ENCODE data around the gene CRYL1. TPM values are rescaled to one million over a fixed set of nuclear protein-coding genes. Genes with fewer than 3 reads are reported as not detected.

Gene CRYL1
- total RNA-seq, 1 donor from 2014 or later = 8.7 TPM

DNA sequence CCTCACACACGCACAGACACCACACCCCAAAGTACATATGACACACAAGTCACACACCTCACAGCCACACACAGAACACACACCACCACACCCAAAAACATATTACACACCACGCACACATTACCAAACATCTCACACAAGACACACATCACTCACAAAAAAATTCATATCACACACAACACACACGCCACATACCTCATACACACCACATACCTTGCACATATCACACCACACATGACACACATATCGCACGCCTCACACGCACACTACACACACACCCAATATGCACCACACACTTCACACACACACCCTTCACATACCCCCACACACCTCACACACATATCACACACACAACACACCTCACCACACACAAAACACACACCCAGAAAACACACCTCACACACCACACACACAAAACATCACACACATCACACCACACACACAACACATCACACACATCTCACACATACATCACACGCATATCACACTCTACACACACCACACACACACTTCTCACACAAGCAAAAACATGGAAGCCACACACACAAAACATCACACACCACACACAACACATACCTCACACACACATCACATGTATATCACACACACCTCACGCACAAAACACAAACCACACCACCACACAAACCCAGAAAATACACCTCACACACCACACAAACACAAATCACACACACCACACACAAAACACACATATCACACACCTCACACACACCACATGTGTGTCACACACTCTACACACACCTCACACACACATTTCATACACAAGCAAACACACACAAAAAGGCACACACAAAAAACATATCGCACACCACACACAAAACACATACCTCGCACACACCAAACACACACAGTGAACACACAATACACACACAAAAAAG is 132.1 kb downstream of the CRYL1 start:
- intact Hi-C loops (cut with micrococcal nuclease) = no loop called here
- Mint-ChIP-seq H3K27me3 (ENCODE audit: low read depth) (no peaks in the 10 kb centered on the region), H3K9me3 (no peaks in the 10 kb centered on the region), H3K36me3 (ENCODE audit: low read depth) (no peaks in the 10 kb centered on the region), H3K27ac (no peak overlapping the region), H3K4me3 (ENCODE audit: low read depth) (no peak overlapping the region), H3K4me1 (ENCODE audit: low read depth) (peaks cover 1% of the 10 kb centered on the region)
- DNase-seq (ENCODE audit: low spot score) = no peak

- H3K4me3 Mint-ChIP-seq (ENCODE audit: low read depth) = no peak overlapping the region
- no peak for DNase-seq (ENCODE audit: low spot score)
- H3K36me3 Mint-ChIP-seq (ENCODE audit: low read depth) = no peaks in the 10 kb centered on the region
- H3K9me3 Mint-ChIP-seq = no peaks in the 10 kb centered on the region
- intact Hi-C loops (cut with micrococcal nuclease) = no loop called here
- H3K27me3 Mint-ChIP-seq (ENCODE audit: low read depth) = no peaks in the 10 kb centered on the region
- H3K27ac Mint-ChIP-seq = no peak overlapping the region
- H3K4me1 Mint-ChIP-seq (ENCODE audit: low read depth) = peaks cover 8% of the 10 kb centered on the region
Measured at GRCh38 chr13:20392530-20392929, 133.1 kb downstream of the CRYL1 start.

- no peaks in the 10 kb centered on the region for H3K36me3 Mint-ChIP-seq (ENCODE audit: low read depth)
- intact Hi-C loops (cut with micrococcal nuclease) = no loop called here
- H3K27me3 Mint-ChIP-seq (ENCODE audit: low read depth) = no peaks in the 10 kb centered on the region
- peaks cover 12% of the 10 kb centered on the region for H3K4me1 Mint-ChIP-seq (ENCODE audit: low read depth)
- H3K27ac Mint-ChIP-seq = no peak overlapping the region
- DNase-seq (ENCODE audit: low spot score) = no peak
- H3K9me3 Mint-ChIP-seq = no peaks in the 10 kb centered on the region
- H3K4me3 Mint-ChIP-seq (ENCODE audit: low read depth) = no peak overlapping the region
Measured at GRCh38 chr13:20391597-20392452, 133.8 kb downstream of the CRYL1 start.

GRCh38 chr13:20390526-20391175 is 135.0 kb downstream of the CRYL1 start:
- Mint-ChIP-seq H3K27ac (no peak overlapping the region), H3K4me1 (ENCODE audit: low read depth) (peaks cover 12% of the 10 kb centered on the region), H3K36me3 (ENCODE audit: low read depth) (no peaks in the 10 kb centered on the region), H3K27me3 (ENCODE audit: low read depth) (no peaks in the 10 kb centered on the region), H3K4me3 (ENCODE audit: low read depth) (no peak overlapping the region), H3K9me3 (no peaks in the 10 kb centered on the region)
- intact Hi-C loops (cut with micrococcal nuclease) = no loop called here
- DNase-seq (ENCODE audit: low spot score) = no peak

- no peak overlapping the region for H3K4me3 Mint-ChIP-seq (ENCODE audit: low read depth)
- no peaks in the 10 kb centered on the region for H3K27me3 Mint-ChIP-seq (ENCODE audit: low read depth)
- no peak overlapping the region for H3K27ac Mint-ChIP-seq
- intact Hi-C loops (cut with micrococcal nuclease) = no loop called here
- peaks cover 12% of the 10 kb centered on the region for H3K4me1 Mint-ChIP-seq (ENCODE audit: low read depth)
- no peak for DNase-seq (ENCODE audit: low spot score)
- H3K36me3 Mint-ChIP-seq (ENCODE audit: low read depth) = no peaks in the 10 kb centered on the region
- no peaks in the 10 kb centered on the region for H3K9me3 Mint-ChIP-seq
Measured at GRCh38 chr13:20389696-20390525, 135.7 kb downstream of the CRYL1 start.

DNA sequence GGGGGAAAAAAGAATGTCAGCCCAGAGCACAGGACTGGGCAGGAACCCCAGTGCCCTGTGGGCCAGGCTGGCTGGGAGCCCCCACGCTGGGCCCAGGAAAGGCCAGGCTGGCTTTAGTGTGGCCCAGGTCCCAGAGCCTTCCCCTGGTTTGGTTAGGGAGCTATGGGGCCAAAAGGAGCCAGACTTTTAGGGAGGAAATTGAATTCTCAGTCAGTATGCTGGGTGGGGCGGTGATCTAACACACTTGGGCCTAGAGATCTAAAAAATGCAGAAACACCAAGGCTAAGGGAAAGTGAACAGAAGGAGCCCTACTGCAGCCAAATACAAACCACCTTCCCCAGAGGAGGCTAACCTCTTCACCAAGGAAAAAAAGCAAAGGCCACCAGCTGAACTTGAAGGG is 137.5 kb downstream of the CRYL1 start:
- H3K27me3 Mint-ChIP-seq (ENCODE audit: low read depth) = peaks cover 2% of the 10 kb centered on the region
- H3K36me3 Mint-ChIP-seq (ENCODE audit: low read depth) = no peaks in the 10 kb centered on the region
- peaks cover 12% of the 10 kb centered on the region for H3K4me1 Mint-ChIP-seq (ENCODE audit: low read depth)
- intact Hi-C loops (cut with micrococcal nuclease) = no loop called here
- no peaks in the 10 kb centered on the region for H3K9me3 Mint-ChIP-seq
- H3K4me3 Mint-ChIP-seq (ENCODE audit: low read depth) = no peak overlapping the region
- H3K27ac Mint-ChIP-seq = no peak overlapping the region
- DNase-seq (ENCODE audit: low spot score) = no peak

DNA sequence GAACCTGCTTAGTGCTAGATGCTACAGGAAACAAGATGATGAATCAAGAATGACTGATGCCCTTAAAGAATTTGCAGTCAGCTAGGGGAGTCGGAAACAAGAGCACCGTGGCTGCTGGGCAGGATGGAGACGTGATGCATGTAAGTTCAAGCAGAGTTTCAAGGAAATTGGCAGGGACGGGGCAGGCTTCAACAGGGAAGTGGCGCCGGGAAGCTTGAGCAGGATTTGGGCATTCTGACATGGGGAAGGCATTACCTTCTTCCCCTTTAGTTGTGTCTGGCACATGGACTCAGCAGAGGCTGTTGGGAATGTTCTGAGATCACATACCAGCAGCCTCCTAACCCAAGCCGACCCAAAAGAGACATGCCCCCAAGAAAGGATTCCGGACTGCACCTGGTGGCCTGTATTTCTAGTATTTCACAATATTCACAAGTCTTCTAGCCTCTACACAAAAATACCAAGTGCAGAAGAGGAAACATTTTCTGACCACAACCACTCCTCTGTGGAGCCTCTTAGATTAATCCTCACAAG is 138.2 kb downstream of the CRYL1 start:
- Mint-ChIP-seq H3K36me3 (ENCODE audit: low read depth) (no peaks in the 10 kb centered on the region), H3K4me1 (ENCODE audit: low read depth) (peaks cover 12% of the 10 kb centered on the region), H3K9me3 (no peaks in the 10 kb centered on the region), H3K27me3 (ENCODE audit: low read depth) (peaks cover 2% of the 10 kb centered on the region), H3K4me3 (ENCODE audit: low read depth) (no peak overlapping the region), H3K27ac (no peak overlapping the region)
- DNase-seq (ENCODE audit: low spot score) = no peak
- intact Hi-C loops (cut with micrococcal nuclease) = no loop called here

GRCh38 chr13:20387006-20387405 is 138.7 kb downstream of the CRYL1 start:
- peaks cover 12% of the 10 kb centered on the region for H3K4me1 Mint-ChIP-seq (ENCODE audit: low read depth)
- intact Hi-C loops (cut with micrococcal nuclease) = no loop called here
- peaks cover 2% of the 10 kb centered on the region for H3K27me3 Mint-ChIP-seq (ENCODE audit: low read depth)
- no peak for DNase-seq (ENCODE audit: low spot score)
- H3K36me3 Mint-ChIP-seq (ENCODE audit: low read depth) = no peaks in the 10 kb centered on the region
- no peak overlapping the region for H3K4me3 Mint-ChIP-seq (ENCODE audit: low read depth)
- H3K27ac Mint-ChIP-seq = no peak overlapping the region
- H3K9me3 Mint-ChIP-seq = no peaks in the 10 kb centered on the region

DNA sequence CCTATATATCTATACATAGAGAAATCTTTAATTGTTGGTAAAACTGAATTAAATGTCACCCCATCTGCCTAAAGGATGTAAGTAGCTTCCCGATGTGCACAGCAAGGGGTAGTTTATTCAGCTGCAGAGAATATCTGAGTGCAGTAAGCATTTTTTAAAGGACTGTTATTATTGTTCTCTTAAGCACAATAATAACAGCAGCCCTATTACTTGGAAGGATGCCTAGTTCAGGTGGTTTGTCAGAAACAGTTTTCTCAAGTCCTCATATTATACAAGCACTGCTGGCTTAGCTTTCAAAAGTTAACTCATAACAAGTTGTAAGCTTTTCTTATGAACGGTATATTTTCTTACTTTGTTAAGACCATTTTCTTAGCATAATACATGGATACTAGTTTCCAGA is 142.6 kb downstream of the CRYL1 start:
- intact Hi-C loops (cut with micrococcal nuclease) = no loop called here
- no peak overlapping the region for H3K27ac Mint-ChIP-seq
- H3K4me3 Mint-ChIP-seq (ENCODE audit: low read depth) = no peak overlapping the region

DNA sequence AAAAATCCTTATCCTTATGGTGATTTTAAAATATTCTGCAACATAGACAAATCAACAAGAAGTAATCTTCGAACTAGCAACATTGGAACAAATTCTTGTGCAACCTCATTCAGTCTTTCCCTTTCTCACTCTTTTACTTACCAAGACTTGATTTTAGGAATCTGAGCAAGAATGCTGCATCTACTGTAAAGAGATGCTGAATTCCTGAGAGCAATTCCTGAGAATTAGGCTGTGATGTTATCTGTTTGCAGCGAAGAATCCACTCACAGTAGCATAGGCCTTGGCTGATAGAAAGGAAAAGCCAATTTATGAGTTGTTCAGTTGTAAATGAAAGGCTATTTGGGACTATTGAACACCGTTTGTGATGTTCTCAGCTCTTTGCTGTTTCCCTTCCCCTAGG is 144.3 kb downstream of the CRYL1 start:
- no peaks in the 10 kb centered on the region for H3K36me3 Mint-ChIP-seq (ENCODE audit: low read depth)
- H3K4me3 Mint-ChIP-seq (ENCODE audit: low read depth) = no peak overlapping the region
- H3K27me3 Mint-ChIP-seq (ENCODE audit: low read depth) = peaks cover 11% of the 10 kb centered on the region
- no peaks in the 10 kb centered on the region for H3K4me1 Mint-ChIP-seq (ENCODE audit: low read depth)
- H3K9me3 Mint-ChIP-seq = no peaks in the 10 kb centered on the region
- no peak for DNase-seq (ENCODE audit: low spot score)
- intact Hi-C loops (cut with micrococcal nuclease) = no loop called here
- H3K27ac Mint-ChIP-seq = no peak overlapping the region

More for the DNA sequence above, 142.6 kb downstream of the CRYL1 start:
- no peaks in the 10 kb centered on the region for H3K36me3 Mint-ChIP-seq (ENCODE audit: low read depth)
- peaks cover 8% of the 10 kb centered on the region for H3K4me1 Mint-ChIP-seq (ENCODE audit: low read depth)
- peaks cover 10% of the 10 kb centered on the region for H3K27me3 Mint-ChIP-seq (ENCODE audit: low read depth)
- no peak for DNase-seq (ENCODE audit: low spot score)
- no peaks in the 10 kb centered on the region for H3K9me3 Mint-ChIP-seq

DNA sequence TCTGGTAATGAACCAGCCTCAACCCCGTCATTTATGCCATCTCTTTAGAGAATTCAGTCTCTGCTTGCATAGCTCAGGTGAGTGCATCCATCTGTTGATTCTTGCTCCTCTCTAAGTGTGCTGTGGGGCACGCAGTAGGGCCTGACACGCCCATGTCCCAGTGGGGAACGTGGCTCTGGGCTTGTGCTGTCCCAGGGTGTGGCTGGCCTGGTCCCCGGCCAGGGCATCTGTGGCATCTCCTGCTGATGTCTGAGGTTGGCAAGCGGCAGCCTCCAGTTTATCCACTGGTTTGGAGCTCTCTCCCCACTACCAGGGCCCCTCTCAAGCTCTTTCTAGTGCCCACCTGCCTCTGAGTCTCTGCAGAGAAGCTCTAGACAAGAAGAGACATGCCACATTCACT is 146.9 kb downstream of the CRYL1 start:
- intact Hi-C loops (cut with micrococcal nuclease) = no loop called here
- Mint-ChIP-seq H3K27ac (no peak overlapping the region), H3K36me3 (ENCODE audit: low read depth) (no peaks in the 10 kb centered on the region), H3K27me3 (ENCODE audit: low read depth) (peaks cover 24% of the 10 kb centered on the region), H3K9me3 (no peaks in the 10 kb centered on the region), H3K4me3 (ENCODE audit: low read depth) (no peak overlapping the region), H3K4me1 (ENCODE audit: low read depth) (no peaks in the 10 kb centered on the region)
- DNase-seq (ENCODE audit: low spot score) = no peak

DNA sequence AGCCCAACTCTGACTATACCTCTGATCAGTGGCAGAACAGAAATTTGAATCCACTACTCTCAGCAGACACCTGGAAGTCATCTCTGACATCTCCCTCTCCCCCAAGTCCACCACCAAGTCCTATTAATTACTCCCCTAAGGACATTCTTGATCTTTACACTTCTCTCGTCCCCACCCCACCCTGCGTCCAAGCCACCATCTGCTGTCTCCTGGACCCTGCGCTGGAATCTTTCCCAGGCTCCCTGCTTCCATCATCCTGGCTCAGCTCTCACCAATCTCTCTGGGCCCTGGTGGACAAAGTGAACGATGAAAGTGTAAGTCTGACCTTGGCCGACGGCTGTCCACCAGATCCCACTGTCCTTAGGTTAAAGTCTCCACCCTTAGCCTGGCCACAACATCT is 147.9 kb downstream of the CRYL1 start:
- Mint-ChIP-seq H3K27me3 (ENCODE audit: low read depth) (peaks cover 26% of the 10 kb centered on the region), H3K9me3 (no peaks in the 10 kb centered on the region), H3K27ac (no peak overlapping the region), H3K4me3 (ENCODE audit: low read depth) (no peak overlapping the region), H3K4me1 (ENCODE audit: low read depth) (no peaks in the 10 kb centered on the region), H3K36me3 (ENCODE audit: low read depth) (no peaks in the 10 kb centered on the region)
- intact Hi-C loops (cut with micrococcal nuclease) = no loop called here
- DNase-seq (ENCODE audit: low spot score) = no peak
